Activated CD4-positive, CD25-positive, alpha-beta regulatory T cell treated with anti-CD3 and anti-CD28 coated beads, Interleukin-2, amount 50 U/mL, for 72 hours (primary cell): Measurements from ENCODE around the gene TRABD2A.
A peak's percentile ranks its signal among the peaks of the same experiment; 100 is the strongest.
"Not testable (repeated sequence)": the region's sequence is repeated elsewhere in the genome, so short reads cannot be mapped to it uniquely, and the experiment has no call there.

Source experiments
- DNase-seq: peaks from one replicate; pipeline ENCODE4 v3.0.0; 2021

The TRABD2A gene

DNA sequence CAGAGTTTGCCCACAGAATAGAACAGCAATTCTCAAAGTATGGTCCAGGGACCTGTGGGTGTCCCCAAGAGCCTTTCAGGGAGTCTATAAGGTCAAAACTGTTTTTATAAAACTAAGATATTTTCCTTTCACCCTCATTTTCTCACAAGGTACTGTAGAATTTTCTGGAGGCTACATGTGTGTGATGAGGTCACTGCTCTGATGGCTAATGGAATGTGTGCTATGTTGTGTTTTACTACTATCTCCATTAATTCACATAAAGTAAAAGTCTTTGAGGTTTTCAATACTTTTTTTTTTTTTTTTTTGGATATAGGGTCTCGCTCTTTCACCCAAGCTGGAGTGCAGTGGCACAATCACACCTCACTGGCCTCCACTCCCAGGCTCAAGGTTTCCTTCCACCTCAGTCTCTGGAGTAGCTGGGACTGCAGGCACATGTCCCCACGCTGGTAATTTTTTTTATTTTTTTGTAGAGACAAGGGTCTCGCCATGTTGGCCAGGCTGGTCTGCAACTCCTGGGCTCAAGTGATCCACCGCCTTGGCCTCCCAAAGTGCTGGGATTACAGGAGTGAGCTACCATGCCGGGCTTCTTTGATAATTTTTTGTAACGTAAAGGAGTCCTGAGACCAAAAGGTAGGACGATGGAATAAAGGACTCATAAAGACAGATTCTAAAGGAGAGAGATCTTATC lies 1.8 kb downstream of the TRABD2A start:
- no peak for DNase-seq

DNA sequence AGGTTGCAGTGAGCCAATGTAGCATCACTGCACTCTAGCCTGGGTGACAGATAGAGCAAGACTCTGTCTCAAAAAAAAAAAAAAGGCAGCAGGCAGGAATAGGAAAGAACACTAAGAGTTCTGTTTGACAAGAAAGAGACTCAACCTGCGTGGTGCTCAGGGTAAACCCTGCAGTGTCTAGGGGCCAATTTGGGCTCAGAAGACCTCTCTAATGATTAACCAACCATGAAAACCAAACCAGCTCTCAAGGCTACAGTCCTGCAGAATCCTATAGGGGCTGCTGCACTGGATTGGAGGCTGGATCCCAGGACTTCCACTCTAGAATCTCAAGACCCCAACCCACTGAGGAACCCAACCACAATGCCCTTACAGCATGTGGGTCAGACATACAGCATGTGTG lies 2.4 kb downstream of the TRABD2A start:
- no peak for DNase-seq

DNA sequence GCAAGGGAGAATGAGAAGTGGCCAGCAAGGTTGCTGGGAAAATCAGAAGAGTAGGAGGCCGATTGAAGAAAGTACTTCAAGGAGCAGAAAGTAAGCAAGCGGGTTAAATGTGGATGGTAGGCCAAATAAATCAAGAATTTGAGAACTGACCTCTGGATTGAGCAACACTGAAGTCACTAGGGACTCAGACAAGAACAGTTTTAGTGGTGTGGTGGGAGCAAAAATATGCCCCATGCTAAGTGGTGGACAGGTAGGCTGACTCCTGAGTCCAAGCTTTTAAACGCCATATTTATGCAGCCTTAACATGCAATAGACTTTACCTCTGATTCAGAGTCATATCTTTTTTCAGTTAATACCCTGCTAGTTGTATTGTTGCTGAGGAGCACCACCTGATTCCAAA lies 4.5 kb downstream of the TRABD2A start:
- DNase-seq, result no peak

DNA sequence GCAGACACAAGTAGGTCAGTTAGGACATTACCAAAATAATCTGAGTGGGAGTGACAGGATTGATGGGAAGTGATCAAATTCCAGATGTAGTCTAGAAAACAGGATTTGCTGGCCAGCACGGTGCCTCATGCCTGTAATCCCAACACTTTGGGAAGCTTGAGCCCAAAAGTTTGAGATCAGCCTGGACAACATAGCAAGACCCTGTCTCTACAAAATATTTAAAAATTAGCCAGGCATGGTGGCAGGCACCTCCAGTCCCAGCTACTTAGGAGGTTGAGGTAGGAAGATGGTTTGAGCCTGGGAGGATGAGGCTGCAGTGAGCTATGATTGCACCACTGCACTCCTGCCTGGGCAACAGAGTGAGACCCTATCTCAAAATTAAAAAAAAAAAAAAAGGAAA lies 5.3 kb downstream of the TRABD2A start:
- DNase-seq, result not testable (repeated sequence)

DNA sequence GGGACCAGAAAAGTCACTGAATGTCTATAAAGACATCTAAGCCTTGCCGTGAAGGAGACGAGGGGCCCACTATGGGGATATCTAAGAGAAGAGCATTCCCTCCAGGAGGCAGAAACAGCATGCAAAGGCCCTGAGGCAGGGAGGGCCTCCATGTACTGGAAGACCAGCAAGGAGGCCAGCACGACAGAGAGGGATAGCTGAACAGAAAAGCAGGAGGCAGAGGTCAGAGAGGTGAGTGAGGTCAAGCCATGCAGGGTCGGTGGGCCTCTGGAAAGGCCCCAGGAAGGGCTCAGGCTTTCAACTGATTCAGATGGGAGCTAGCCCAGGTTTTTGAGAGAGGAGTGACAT lies 5.7 kb downstream of the TRABD2A start:
- no peak for DNase-seq

DNA sequence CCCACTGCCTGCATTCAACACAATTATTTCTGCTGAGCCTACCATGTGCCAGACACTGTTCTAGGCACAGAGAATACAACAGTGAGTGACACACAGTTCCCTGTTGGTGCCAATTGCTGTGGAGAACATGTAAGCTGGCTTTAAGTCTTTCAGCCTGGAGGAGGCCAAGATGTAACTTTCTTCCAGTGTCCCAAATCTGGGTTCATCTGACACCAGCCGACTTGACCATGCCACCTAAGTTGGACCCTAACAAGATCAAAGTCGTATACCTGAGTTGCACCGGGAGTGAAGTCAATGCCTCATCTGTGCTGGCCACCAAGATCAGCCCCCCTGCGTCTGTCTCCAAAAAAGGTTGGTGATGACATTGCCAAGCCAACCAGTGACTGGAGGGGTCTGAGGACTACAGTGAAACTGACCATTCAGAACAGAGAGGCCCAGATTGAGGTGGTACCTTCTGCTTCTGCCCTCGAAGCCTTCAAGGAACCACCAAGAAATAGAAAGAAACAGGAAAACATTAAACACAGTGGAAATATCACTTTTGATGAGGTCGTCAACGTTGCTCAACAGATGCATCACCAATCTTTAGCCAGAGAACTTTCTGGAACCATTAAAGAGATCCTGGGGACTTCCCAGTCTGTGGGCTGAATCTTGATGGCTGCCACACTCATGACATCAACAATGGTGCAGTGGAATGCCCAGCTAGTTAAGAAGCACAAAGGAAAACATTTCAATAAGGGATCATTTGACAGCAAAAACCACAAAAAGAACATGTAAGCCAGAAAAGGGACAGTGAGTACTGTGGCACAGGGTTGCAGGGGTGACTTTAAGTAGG lies 6.3 kb downstream of the TRABD2A start:
- DNase-seq, result no peak

DNA sequence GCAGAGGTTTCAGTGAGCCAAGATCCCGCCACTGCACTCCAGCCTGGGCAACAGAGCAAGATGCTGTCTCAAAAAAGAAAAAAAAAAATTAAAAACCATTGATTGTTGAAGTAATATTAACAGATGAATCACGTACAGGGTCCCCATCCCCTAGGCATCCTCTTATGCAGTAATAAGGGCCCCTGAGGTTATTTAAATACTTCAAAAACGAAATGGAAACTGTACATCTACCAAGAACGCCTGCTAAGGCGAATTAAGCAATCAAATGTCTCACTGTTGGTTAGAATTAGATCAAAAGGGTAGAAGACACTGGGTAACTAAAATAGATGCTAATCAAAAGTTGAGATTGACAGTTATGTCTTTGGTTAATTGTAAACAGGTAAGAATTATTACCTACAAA lies 7.5 kb downstream of the TRABD2A start:
- DNase-seq, result no peak

DNA sequence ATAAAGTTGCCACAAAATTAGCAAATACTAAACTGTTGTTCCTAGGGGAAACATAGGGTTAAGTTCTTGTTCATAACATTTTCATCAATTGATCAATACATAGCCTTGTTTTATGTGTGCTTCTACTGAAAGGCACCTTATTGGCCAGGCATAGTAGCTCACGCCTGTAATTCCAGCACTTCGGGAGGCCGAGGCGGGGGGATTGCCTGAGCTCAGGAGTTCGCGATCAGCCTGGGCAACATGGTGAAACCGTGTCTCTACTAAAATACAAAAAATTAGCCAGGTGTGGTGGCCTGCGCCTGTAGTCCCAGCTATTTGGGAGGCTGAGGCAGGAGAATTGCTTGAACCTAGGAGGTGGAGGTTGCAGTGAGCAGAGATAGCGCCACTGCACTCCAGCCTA lies 8.2 kb downstream of the TRABD2A start:
- DNase-seq, result not testable (repeated sequence)

DNA sequence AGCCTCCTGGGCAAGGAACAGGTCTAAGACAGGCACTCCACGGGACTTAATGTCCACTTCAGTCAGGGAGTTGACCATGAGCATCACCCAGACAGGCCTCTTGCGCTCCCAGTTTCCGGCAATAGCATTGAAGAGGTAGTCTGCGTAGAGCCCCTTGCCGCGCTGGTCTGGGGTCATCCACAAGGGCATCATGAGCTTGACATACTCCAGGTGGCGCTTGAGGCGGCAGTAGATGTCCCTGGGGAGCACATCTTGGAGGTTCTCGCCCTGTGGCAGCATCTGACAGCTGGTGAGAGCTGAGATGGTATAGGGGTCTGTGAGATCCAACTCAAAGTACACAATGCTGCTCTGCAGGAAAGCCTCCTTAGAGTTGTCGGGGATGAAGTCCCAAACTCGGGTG lies 10.6 kb downstream of the TRABD2A start:
- DNase-seq, result no peak

DNA sequence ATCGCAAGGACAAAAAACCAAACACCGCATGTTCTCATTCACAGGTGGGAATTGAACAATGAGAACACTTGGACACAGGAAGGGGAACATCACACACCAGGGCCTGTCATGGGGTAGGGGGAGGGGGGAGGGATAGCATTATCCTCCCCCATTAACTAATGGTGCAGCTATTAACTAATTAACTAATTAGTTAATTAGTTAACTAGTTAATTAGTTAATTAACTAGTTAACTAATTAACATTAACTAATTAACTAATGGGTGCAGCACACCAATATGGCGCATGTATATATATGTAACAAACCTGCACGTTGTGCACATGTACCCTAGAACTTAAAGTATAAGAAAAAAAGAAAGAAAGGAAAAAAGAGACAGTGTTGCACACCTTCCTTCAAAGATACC lies 12.6 kb downstream of the TRABD2A start:
- DNase-seq, result not testable (repeated sequence)

DNA sequence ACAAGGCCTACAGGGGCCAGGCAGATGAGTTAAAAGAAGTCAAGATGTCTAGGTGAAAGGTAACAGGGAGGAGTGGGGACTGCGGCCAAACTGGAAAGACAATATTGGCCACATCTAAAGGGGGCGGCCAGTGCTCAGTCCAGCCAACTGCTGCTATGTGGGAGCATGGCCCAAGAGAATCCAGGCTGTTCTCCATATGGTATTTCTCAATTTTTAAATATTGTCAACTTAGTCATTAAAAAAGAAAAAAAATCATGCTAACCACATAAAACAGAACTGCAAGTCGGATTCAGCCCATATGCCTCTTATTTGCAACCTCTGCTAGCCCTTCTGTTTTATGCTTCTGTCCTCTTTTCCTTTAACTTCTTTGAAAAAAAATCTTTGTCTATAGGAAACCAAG lies 14.8 kb downstream of the TRABD2A start:
- no peak for DNase-seq

DNA sequence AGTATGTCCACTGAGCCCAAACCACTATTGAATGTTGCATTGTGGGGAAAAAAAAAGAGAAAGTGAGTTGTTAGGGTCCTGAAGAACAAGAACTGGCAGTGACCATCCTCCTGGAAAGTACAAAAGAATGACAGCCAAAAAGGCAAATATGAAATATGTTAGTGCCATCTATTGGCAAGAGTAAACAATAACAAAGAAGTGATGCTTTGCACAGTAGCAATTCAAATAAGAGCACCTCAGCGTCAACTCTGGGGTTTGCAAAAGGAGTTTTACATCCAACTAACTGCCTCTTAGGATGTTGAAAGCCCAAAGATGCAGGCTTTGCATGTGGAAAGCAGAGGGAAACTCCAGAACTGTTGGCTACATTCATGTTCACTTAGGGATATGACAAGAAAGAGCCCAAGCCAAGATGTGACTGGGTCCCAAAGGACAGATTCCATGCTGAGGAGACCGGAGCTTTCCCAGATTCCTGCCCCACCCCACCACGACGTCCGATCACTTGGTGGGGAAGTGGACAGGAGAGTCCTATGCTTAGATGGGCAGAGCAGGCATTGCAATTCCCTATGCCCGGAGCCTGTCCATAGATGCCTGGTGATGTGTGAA lies 15.6 kb downstream of the TRABD2A start:
- DNase-seq, result no peak

DNA sequence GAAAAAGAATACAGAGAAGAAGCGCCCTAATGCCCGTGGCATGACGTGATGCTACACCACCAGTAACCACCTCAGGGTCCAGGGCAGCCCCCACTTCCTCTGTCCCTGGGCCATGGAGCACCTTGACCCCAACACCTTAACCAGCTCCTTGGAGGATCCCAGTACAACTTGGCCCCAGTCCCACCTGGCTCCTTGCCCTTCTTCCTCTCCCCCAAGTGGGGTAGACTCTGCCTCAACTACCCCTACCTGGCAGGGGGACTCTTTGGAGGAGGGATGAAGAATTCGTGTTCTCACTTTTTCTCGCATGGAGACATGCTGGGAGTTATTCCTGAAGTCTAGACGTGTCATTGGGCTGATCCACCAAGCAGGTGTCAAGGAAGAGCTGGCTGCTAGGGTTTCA lies 18.9 kb downstream of the TRABD2A start:
- DNase-seq, result no peak

DNA sequence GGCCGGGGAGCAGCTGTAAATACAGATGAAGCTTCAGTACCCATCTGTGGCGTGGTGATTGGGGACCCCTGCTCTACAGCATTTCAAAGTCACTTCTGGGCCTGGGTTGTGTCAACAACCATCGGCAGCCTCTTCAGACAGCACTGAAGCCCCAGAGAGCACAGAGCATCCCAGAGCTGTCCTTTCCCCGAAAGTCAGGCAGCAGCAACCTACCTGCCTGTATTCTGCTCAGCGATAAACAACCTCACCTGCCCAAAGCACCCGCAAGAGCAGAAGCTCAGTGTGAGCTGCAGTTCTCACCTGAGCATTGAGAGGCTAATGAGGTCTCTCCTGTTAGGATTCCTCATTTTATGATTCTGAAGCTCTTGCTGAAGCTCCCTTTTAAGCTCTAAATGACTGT lies 19.3 kb downstream of the TRABD2A start:
- no peak for DNase-seq

DNA sequence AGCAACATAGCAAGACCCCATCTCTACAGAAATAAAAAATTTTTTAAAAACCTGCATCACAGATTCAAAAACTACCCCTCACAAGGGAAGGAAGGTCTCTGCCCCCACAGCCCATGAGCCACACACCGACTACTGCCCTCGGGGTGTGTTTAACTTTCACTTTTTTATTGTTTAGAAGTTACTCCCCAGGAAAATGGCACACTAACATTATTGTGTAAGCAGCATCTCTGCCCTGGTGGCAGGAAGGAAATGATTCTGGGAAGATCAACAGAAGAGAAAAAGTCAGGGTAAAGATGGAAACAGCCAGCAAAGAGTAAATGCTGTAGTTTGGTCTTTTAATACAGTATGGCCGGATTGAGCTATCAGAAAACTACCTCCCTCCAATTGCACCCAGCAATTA lies 21.9 kb downstream of the TRABD2A start:
- DNase-seq, result no peak

DNA sequence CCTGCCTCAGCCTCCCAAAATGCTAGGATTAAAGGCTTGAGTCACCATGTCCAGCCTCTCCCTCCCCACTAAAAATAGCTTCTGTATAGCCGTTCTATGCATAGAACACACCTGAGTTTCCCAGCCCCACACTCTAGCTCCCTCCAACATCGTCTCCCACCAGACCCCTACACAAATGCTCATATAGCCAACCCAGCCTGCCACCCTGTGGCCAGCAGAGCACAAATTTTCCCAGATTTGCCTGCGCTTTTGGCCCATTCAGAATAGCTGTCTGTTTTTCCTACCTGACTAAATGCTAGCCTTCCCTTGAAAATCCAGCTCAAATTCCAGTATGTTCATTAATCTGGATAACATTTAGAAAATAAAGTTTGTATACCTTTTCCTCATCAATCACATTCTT lies 22.8 kb downstream of the TRABD2A start:
- no peak for DNase-seq

DNA sequence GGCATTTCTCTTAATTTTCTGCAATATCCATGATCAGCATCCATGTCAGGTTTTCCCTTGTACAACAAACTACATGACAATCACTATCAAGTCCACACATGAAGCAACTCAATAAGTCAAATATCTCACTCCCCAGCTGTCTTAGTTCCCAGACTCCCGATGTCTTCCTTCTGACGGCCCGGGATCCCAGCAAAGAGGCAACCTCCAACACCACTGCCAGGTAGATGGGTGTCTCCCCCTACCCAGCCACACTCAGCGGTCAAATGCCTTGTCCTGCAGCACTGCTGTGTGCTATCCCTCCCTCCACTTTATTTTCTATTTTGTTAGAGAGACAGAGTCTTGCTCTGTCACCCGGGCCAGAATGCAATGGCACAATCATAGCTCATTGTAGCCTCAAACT lies 23.3 kb downstream of the TRABD2A start:
- DNase-seq, result no peak

DNA sequence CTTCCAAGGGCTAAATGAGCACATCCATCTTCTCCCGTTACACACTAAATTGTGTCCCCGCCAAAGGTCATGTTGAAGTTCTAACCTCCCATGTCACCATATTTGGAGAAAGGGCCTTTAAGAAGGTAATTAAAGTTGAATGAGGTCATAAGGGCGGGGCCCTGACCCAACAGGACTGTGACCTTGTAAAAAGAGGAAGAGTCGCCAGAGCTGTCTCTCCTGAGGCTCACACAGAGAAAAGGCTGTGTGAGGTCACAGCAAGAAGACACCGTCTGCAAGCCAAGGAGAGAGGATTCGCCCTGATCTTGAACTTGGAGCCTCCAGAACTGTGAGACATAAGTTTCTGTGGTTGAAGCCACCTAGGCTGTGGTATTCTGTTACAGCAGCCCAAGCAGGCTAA lies 24.1 kb downstream of the TRABD2A start:
- no peak for DNase-seq

DNA sequence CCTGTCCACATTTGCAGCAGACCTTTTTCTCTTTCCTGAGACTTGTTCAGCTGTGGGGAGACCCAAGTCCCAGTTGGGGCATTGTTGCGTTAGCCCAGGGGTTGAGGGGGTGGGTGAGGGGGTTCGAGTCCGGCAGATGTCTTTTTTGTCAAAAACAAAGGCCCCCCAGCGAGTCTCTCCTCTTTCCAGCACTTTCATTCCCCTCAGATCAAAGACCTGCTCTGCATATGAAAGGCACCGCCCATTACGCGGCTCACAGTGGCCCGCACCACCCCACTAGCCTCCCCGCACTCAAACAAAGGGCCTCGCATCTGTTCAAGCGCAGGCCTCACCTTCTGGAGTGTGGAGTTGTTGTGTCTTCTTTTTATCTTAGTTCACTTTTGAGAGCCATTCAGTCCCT lies 25.2 kb downstream of the TRABD2A start:
- peak; percentile 31 for DNase-seq

DNA sequence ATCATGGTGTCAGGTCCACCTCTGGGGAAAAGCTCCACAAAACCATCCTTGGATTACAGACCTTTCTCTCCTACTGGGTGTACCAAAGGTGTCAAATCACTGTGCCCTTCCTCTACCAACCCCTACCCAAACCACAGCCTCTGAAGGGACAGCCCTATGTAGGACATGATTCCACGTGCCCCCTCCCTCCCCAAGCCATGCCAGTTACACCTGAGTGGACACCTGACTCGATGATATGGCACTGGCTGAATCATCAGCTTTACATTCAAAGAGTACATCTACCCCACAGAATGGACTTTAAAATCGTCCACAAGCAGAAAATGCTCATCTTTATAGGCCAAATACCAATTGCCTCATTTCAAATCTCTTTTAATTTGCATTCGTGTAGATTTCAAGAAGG lies 26.0 kb downstream of the TRABD2A start:
- DNase-seq, result peak; percentile 25

DNA sequence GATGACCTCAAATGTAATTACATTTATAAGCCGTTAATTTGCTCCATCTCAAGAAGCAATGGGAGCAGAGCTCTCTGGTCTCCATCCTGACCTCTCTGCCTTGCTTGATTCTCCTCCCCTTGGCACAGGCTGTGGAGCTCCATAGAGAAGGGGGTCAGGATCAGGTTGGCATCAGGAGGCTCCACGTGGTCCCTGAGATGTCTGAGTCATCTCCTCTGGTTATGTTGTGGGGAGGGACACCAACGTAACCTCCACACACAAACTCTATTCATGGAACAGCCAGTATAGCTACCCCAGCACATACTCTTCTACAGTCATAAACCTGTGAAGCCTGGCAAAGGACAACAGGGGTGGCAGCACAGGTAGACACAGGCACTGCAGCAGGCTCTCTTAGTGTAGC lies 29.0 kb downstream of the TRABD2A start:
- DNase-seq, result peak; percentile 24

DNA sequence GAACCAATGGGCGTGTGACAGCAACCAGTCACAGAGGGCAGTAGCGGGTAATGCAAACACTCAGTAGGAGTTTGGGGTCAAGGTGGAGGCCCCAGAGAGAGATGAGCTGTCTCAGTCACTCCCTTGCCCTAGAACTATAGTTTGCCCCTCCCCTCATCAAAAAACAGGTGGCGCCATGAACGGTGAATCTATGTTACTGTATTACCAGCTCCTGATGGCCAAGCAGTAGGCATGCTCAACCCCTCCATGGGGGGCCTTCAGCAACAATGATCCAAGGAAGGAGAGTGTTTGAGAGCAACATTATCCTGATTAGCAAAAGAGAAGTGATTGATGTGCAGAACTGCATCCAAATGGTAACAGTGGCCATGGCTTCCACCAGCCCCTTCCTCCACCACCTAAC lies 30.4 kb downstream of the TRABD2A start:
- no peak for DNase-seq

DNA sequence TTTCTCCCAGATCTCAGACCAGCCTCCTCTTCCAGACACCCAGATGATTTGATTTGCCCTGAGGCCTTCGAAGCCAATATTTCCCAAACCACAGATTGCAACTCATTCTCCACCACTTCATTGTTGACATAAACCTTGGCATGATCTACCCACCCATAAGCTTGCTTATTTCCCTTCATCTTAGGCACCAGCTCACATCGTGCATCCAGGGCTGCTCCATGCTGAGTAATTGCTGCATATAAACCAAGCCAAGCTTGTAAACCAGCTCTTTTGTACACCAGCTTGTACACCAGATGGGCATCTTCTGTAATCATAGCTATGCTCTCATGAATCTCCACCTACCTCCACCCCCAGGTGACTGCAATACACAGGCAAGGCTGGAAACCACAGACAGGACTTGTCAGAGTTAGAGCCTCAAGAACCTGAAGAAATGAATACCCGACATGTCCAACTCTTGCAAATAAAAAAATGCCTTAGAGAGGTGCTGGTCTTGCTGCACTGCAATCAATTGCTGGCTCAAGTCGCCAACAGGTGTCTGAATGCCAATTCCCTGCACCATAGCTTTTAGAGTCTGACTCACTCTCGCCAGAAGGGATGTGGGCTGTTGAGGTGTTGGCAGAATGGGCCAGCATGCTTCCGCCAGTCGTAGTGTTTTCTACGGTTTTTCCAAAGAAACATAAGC lies 31.5 kb downstream of the TRABD2A start:
- no peak for DNase-seq
